Activated CD8-positive, alpha-beta memory T cell treated with anti-CD3 and anti-CD28 coated beads, Interleukin-2, amount 50 U/mL, for 4 hours (primary cell): ENCODE results near the gene TASL.
"Not testable (repeated sequence)": the region's sequence is repeated elsewhere in the genome, so short reads cannot be mapped to it uniquely, and the experiment has no call there.

Source experiments
- DNase-seq: peaks from one replicate; pipeline ENCODE4 v3.0.0-alpha.2; 2020

TASL gene

GRCh38 chrX:30576881-30577280 is 685 bp downstream of the TASL start:
- no peak for DNase-seq

DNA sequence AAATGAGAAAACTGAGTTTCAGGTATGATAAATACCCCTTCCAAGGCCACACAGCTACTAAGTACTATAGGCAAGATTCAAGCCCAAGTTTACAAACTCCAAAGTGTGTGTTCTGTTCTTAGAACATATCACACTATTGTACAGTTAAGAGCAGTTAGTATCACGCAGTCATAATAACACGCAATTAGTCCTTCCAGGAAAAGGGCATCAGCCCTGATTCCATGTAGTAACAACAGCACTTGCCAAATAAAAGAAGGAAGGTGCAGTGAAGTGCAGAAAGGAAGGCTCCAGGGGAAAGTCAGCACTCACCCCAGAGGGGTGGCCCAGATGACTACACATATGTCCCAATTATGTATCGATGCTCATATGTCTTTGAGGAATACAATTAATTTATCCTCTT is 4.4 kb downstream of the TASL start:
- no peak for DNase-seq

GRCh38 chrX:30572678-30573077 is 4.9 kb downstream of the TASL start:
- no peak for DNase-seq

DNA sequence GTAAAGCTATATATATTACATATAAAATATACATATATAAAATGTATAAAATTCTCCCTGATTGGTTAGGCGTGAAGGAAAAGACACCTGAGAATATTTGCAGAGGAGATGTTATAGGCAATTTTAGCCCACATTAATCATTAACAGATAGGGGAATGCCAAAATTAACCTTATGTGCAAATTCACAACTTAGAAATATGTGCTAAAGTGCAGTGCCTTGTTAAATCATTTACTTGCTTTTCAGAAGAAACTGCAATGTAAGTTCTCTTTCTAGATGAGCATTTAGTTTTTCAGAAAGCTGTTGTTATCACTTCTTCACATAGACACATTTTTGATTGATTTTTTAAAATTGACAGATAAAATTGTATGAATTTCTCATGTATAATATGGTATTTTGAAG is 5.6 kb downstream of the TASL start:
- no peak for DNase-seq

- no peak for DNase-seq
Measured at GRCh38 chrX:30570505-30570904, 7.1 kb downstream of the TASL start.

- no peak for DNase-seq
Measured at GRCh38 chrX:30568136-30568535, 9.4 kb downstream of the TASL start.

DNA sequence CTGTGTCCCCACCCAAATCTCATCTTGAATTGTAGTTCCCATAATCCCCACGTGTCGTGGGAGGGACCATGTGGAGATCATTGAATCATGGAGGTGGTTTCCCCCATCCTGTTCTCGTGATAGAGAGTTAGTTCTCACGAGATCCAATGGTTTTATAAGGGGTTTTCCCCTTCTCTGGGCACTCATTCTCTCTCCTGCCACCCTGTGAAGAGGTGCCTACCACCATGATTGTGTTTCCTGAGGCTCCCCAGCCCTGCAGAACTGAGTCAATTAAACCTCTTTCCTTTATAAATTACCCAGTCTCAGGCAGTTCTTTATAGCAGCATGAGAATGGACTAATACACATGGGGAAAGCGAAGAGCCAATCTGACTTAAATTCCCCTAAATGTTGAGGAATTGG is 14.5 kb downstream of the TASL start:
- not testable (repeated sequence) for DNase-seq

DNA sequence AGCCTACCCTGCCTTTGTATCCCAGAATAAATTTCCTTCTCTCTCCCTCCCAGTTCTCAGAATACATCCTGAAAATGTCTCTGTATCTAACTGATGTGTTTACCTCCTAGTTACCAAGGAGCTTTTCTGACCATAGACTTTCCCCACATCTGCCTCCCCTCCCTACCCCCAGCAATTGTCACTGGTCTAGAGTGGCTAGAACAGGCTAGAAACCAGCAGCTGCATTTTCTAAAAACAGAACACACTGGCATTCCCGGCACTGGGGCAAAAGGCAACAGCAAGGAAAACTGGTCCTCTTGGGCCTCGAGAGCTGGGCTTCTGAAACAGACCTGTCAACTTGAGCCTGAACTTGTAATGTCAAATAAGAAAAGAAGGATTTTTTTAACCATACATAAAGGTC is 16.4 kb downstream of the TASL start:
- DNase-seq: no peak

DNA sequence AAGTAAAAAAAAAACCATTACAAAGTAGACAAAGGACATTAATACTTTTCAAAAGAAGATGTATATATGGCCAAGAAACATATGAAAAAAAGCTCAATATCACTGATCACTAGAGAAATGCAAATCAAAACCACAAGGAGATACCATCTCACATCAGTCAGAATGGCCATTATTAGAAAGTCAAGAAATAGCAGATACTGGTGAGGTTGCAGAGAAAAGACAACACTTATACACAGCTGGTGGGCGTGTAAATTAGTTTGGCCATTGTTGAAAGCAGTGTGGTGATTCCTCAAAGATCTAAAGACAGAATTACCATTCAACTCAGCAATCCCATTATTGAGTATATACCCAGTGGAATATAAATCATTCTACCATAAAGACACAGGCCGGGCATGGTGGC is 39.3 kb downstream of the TASL start:
- DNase-seq: no peak

GRCh38 chrX:30533835-30534234 is 43.7 kb downstream of the TASL start:
- no peak for DNase-seq

- DNase-seq: no peak
Measured at GRCh38 chrX:30533266-30533665, 44.3 kb downstream of the TASL start.

DNA sequence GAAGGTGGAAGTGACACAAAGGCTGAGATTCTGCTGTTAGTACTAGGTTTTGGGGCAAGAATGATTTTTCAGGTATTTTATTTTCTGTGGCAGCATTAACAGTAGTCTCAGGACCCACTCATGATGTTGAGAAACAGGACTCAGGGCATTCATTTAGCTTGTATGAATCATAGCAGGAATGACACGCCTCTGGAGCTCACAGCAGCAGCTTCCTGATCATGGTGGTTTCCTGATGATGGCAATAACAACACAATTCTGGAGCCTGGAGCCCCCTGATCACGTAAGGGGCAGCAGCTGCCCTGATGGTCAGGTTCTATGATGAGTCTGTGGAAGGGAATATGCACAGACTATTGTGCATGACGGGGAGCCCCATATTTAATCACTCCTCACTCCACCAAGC is 47.0 kb downstream of the TASL start:
- no peak for DNase-seq

GRCh38 chrX:30525732-30526131 is 51.8 kb downstream of the TASL start:
- DNase-seq: no peak

GRCh38 chrX:30521440-30522182 is 56.0 kb downstream of the TASL start:
- DNase-seq: no peak

- no peak for DNase-seq
Measured at GRCh38 chrX:30513284-30513683, 64.3 kb downstream of the TASL start.
